ENCODE data around the gene BMP6.

Gene BMP6

DNA sequence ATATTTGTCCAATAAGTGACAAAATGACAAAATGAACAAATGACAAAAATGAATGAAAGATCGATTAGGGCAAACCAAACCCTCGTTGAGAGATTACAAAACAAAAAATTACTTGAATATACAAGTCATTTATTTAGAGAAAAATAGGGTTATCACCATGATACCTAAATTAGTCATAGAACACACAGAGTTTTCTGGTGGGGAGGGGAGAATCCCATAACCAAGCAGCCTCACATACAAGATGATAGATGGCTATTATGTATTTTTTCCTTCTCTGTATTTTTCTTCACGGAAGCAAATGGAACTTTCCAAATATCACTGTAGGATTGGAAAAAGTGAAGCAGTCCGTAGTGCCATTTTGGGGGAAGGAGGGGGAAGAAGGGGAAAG lies 28.5 kb upstream of the BMP6 start:
- Histone ChIP-seq H3K4me3 (peak overlapping the region; percentile 22), H3K27ac (peak overlapping the region in 1 of 2 donors; percentile 61)
- TF ChIP-seq, protein P1, sequence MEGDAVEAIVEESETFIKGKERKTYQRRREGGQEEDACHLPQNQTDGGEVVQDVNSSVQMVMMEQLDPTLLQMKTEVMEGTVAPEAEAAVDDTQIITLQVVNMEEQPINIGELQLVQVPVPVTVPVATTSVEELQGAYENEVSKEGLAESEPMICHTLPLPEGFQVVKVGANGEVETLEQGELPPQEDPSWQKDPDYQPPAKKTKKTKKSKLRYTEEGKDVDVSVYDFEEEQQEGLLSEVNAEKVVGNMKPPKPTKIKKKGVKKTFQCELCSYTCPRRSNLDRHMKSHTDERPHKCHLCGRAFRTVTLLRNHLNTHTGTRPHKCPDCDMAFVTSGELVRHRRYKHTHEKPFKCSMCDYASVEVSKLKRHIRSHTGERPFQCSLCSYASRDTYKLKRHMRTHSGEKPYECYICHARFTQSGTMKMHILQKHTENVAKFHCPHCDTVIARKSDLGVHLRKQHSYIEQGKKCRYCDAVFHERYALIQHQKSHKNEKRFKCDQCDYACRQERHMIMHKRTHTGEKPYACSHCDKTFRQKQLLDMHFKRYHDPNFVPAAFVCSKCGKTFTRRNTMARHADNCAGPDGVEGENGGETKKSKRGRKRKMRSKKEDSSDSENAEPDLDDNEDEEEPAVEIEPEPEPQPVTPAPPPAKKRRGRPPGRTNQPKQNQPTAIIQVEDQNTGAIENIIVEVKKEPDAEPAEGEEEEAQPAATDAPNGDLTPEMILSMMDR (IDR thresholded peaks at IDR 0.05) = no peak
- DNase-seq (ENCODE audit: low spot score) = no peak

DNA sequence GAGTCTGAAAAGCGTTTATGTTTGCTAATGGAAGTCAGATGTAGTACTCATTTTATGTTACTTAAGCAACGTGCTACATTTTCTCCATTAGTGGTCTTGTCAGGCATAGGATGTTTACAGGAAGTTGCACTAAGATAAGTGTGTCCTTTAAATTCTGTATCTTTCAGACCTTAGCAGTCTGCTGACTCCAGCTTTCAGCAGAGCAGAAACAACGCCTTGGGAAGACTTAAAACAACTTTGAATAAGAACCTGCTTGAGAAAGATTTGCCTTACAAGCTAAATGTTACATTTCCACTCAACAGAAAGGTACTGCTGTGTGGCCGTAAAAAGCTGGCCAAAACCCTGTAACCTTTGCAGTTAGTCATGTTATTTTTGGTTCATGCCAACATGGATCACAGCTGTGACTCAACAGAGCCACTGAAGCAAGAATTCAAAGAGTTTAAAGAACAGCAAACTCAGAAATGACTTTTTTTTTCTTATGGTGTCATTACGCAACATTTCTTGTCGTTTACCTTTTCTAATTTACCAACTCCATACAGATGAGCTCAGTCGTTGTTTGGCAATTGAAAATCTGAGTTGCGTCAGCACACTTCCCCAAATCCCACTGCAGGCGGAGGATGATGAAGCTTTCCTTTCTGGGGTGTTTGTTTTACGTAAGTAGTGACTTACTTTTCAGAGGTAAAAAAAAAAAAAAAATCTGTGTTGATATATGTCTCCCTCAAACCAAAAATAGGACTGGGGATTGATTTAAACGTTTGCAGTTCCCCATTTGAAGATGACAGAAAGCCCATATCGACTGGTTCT lies 27.9 kb upstream of the BMP6 start:
- TF ChIP-seq, protein P1 (IDR thresholded peaks at IDR 0.05) = no peak
- no peak for DNase-seq (ENCODE audit: low spot score)
- peak overlapping the region; percentile 22 for H3K4me3 ChIP-seq
- peak overlapping the region in 1 of 2 donors; percentile 61 for H3K27ac ChIP-seq

DNA sequence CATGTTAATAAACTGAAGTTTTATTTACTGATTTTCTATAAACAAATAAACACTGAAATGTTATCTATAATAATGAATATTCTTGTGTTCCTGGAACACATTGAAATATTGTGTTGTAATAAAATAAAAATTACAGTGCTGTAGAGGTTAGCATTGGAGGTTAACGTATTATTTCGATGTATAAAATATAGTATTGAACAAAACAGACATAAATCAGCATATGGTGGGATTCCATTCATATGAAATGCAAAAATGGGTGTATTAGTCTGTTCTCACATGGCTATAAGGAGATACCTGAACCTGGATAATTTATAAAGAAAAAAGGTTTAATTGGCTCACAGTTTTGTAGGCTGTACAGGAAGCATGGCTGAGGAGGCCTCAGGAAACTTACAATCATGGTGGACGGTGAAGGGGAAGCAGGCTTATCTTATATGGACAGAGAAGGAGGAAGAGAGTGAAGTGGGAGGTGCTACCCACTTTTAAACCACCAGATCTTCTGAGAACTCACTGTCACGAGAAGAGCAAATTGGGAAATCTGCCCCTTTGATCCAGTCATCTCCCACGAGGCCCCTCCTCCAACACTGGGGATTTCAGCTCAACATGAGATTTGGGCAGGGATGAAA lies 24.6 kb upstream of the BMP6 start:
- DNase-seq (ENCODE audit: low spot score) = no peak
- TF ChIP-seq, protein P1 (IDR thresholded peaks at IDR 0.05) = no peak
- Histone ChIP-seq H3K4me3 (no peak overlapping the region), H3K27ac (no peak overlapping the region)

GRCh38 chr6:7703148-7703680 lies 22.7 kb upstream of the BMP6 start:
- Histone ChIP-seq H3K4me3 (no peak overlapping the region), H3K27ac (no peak overlapping the region)
- no peak for DNase-seq (ENCODE audit: low spot score)
- TF ChIP-seq, protein P1 (IDR thresholded peaks at IDR 0.05) = no peak

DNA sequence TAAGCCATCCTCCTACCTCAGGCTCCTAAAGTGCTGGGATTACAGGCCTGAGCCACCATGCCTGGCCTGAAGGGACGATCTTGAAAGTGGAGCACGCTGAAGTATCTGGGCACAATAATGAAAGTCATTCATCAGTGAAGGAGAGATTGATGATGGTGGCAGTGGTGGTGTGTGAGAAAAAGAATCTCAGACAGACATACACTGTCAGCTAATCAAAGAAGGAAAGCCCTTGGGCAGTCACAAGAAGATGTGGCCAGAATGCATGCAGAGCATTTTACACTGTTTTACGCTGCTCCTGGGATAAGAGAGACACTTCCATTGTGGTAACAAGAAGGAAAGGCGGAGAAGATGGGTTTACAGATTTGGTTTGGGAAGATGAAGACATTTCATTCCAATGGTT lies 20.4 kb upstream of the BMP6 start:
- no peak for DNase-seq (ENCODE audit: low spot score)

GRCh38 chr6:7706269-7706668 lies 19.6 kb upstream of the BMP6 start:
- no peak for DNase-seq (ENCODE audit: low spot score)
- TF ChIP-seq, protein P1 (IDR thresholded peaks at IDR 0.05) = no peak
- H3K27ac ChIP-seq = no peak overlapping the region
- H3K4me3 ChIP-seq = no peak overlapping the region

More for the DNA sequence above, 20.4 kb upstream of the BMP6 start:
- TF ChIP-seq, protein P1 (IDR thresholded peaks at IDR 0.05) = no peak
- no peak overlapping the region for H3K27ac ChIP-seq
- no peak overlapping the region for H3K4me3 ChIP-seq
